ENCODE data around the gene CYTIP.

DNA sequence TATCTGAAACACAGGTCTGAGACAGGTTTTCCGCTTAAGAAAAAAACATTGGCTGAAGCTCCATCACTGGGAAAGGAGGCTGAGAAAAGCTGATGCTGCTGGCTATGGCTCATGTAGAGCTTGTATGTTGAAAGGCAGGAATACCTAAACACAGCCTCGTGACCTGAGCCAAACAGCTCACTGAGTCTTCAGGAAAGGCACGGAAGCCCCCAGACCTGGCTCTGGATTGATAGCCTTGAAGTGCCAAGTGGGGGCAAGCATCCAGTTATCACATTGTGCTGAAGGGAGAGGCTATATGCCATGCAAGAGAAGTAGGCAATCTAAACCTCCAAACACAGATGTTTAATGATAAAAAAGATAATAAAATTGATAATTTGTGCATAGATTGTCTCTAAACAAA lies 21.9 kb downstream of the CYTIP start:
- TF ChIP-seq FOXM1 (IDR thresholded peaks at IDR 0.05; ENCODE audit: borderline replicate concordance, low read depth) (no peak), TAF1 (IDR thresholded peaks at IDR 0.05; ENCODE audit: low read depth) (no peak), RAD21 (IDR thresholded peaks at IDR 0.05; ENCODE audit: low read depth) (no peak), CREB1 (IDR thresholded peaks at IDR 0.05; ENCODE audit: low read depth) (no peak), CEBPB (IDR thresholded peaks at IDR 0.05) (no peak), YY1 (IDR thresholded peaks at IDR 0.05; ENCODE audit: low read depth) (no peak), EP300 (IDR thresholded peaks at IDR 0.05; ENCODE audit: borderline replicate concordance) (no peak), USF1 (IDR thresholded peaks at IDR 0.05) (no peak), TCF12 (IDR thresholded peaks at IDR 0.05; ENCODE audit: low read depth) (no peak), REST (IDR thresholded peaks at IDR 0.05; ENCODE audit: low read depth) (no peak), NFIC (IDR thresholded peaks at IDR 0.05) (no peak)
- TF ChIP-seq, protein P1, sequence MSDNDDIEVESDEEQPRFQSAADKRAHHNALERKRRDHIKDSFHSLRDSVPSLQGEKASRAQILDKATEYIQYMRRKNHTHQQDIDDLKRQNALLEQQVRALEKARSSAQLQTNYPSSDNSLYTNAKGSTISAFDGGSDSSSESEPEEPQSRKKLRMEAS (IDR thresholded peaks at IDR 0.05) = no peak
